ENCODE results near the gene MYO3B. TPM values are rescaled to one million over a fixed set of nuclear protein-coding genes. Genes with fewer than 3 reads are reported as not detected.

The MYO3B gene
- total and polyA plus RNA-seq, 4 experiments from 2014 or later, result not detected

- peaks cover 5% of the 10 kb centered on the region in 2 donors for H3K27me3 Mint-ChIP-seq
- CTCF ChIA-PET (ENCODE audit: partially characterized antibody), result no interaction called here
- H3K9me3 Mint-ChIP-seq, result no peaks in the 10 kb centered on the region
- H3K4me1 Mint-ChIP-seq, result peaks cover 0 to 4% (median 0%) of the 10 kb centered on the region in 4 donors
- no peaks in the 10 kb centered on the region for H3K36me3 ChIP-seq (ENCODE audit: insufficient read depth, low read length)
- H3K27ac ChIP-seq (ENCODE audit: low read depth, low read length), result no peak overlapping the region
- H3K27ac Mint-ChIP-seq, result no peak overlapping the region
- intact Hi-C loops (cut with micrococcal nuclease), result no loop called here
- H3K4me1 ChIP-seq (ENCODE audit: insufficient read depth, low read length), result no peaks in the 10 kb centered on the region
- H3K4me3 ChIP-seq (ENCODE audit: low read length in 2 of 2), result no peak overlapping the region
- no peak overlapping the region for H3K4me3 Mint-ChIP-seq
- H3K27me3 ChIP-seq (ENCODE audit: insufficient read depth, low read length), result no peaks in the 10 kb centered on the region
- POLR2A ChIA-PET (ENCODE audit: partially characterized antibody), result no interaction called here
- no peaks in the 10 kb centered on the region for H3K9me3 ChIP-seq (ENCODE audit: control insufficient read depth in 1 of 2, low read length in 2 of 2)
- no peaks in the 10 kb centered on the region for H3K36me3 Mint-ChIP-seq
- no peak for DNase-seq
These were observed 41.0 kb downstream of the MYO3B start for GRCh38 chr2:170218931-170219330.

GRCh38 chr2:170221317-170222288 is 43.7 kb downstream of the MYO3B start:
- DNase-seq, result no peak
- Mint-ChIP-seq H3K36me3 (no peaks in the 10 kb centered on the region), H3K9me3 (no peaks in the 10 kb centered on the region), H3K27me3 (peaks cover 5 to 11% of the 10 kb centered on the region in 2 donors), H3K4me1 (peaks cover 0 to 4% (median 0%) of the 10 kb centered on the region in 4 donors), H3K27ac (no peak overlapping the region), H3K4me3 (no peak overlapping the region)
- Histone ChIP-seq H3K4me1 (ENCODE audit: insufficient read depth, low read length) (no peaks in the 10 kb centered on the region), H3K27ac (ENCODE audit: low read depth, low read length) (no peak overlapping the region), H3K36me3 (ENCODE audit: insufficient read depth, low read length) (no peaks in the 10 kb centered on the region), H3K4me3 (ENCODE audit: low read length in 2 of 2) (no peak overlapping the region), H3K9me3 (ENCODE audit: control insufficient read depth in 1 of 2, low read length in 2 of 2) (no peaks in the 10 kb centered on the region), H3K27me3 (ENCODE audit: insufficient read depth, low read length) (no peaks in the 10 kb centered on the region)
- intact Hi-C loops (cut with micrococcal nuclease), result no loop called here
- POLR2A ChIA-PET (ENCODE audit: partially characterized antibody), result no interaction called here
- CTCF ChIA-PET (ENCODE audit: partially characterized antibody), result no interaction called here

GRCh38 chr2:170222298-170222697 is 44.4 kb downstream of the MYO3B start:
- Mint-ChIP-seq H3K9me3 (no peaks in the 10 kb centered on the region), H3K36me3 (no peaks in the 10 kb centered on the region), H3K27ac (no peak overlapping the region), H3K4me3 (no peak overlapping the region), H3K27me3 (peaks cover 5 to 11% of the 10 kb centered on the region in 2 donors), H3K4me1 (peaks cover 0 to 4% (median 0%) of the 10 kb centered on the region in 4 donors)
- no peaks in the 10 kb centered on the region for H3K27me3 ChIP-seq (ENCODE audit: insufficient read depth, low read length)
- POLR2A ChIA-PET (ENCODE audit: partially characterized antibody), result no interaction called here
- H3K36me3 ChIP-seq (ENCODE audit: insufficient read depth, low read length), result no peaks in the 10 kb centered on the region
- H3K4me3 ChIP-seq (ENCODE audit: low read length in 2 of 2), result no peak overlapping the region
- H3K27ac ChIP-seq (ENCODE audit: low read depth, low read length), result no peak overlapping the region
- no peaks in the 10 kb centered on the region for H3K4me1 ChIP-seq (ENCODE audit: insufficient read depth, low read length)
- CTCF ChIA-PET (ENCODE audit: partially characterized antibody), result no interaction called here
- no peaks in the 10 kb centered on the region for H3K9me3 ChIP-seq (ENCODE audit: control insufficient read depth in 1 of 2, low read length in 2 of 2)
- intact Hi-C loops (cut with micrococcal nuclease), result no loop called here
- DNase-seq, result no peak

GRCh38 chr2:170222842-170223241 is 44.9 kb downstream of the MYO3B start:
- POLR2A ChIA-PET (ENCODE audit: partially characterized antibody), result no interaction called here
- Mint-ChIP-seq H3K9me3 (no peaks in the 10 kb centered on the region), H3K36me3 (no peaks in the 10 kb centered on the region), H3K4me1 (peaks cover 0 to 4% (median 0%) of the 10 kb centered on the region in 4 donors), H3K4me3 (no peak overlapping the region), H3K27ac (no peak overlapping the region), H3K27me3 (peaks cover 5 to 11% of the 10 kb centered on the region in 2 donors)
- CTCF ChIA-PET (ENCODE audit: partially characterized antibody), result no interaction called here
- intact Hi-C loops (cut with micrococcal nuclease), result no loop called here
- no peaks in the 10 kb centered on the region for H3K9me3 ChIP-seq (ENCODE audit: control insufficient read depth in 1 of 2, low read length in 2 of 2)
- no peak overlapping the region for H3K27ac ChIP-seq (ENCODE audit: low read depth, low read length)
- DNase-seq, result no peak
- no peaks in the 10 kb centered on the region for H3K36me3 ChIP-seq (ENCODE audit: insufficient read depth, low read length)
- H3K4me3 ChIP-seq (ENCODE audit: low read length in 2 of 2), result no peak overlapping the region
- H3K27me3 ChIP-seq (ENCODE audit: insufficient read depth, low read length), result no peaks in the 10 kb centered on the region
- no peaks in the 10 kb centered on the region for H3K4me1 ChIP-seq (ENCODE audit: insufficient read depth, low read length)

- Histone ChIP-seq H3K4me3 (ENCODE audit: low read length in 2 of 2) (no peak overlapping the region), H3K9me3 (ENCODE audit: control insufficient read depth in 1 of 2, low read length in 2 of 2) (no peaks in the 10 kb centered on the region), H3K4me1 (ENCODE audit: insufficient read depth, low read length) (no peaks in the 10 kb centered on the region), H3K27ac (ENCODE audit: low read depth, low read length) (no peak overlapping the region), H3K36me3 (ENCODE audit: insufficient read depth, low read length) (no peaks in the 10 kb centered on the region), H3K27me3 (ENCODE audit: insufficient read depth, low read length) (no peaks in the 10 kb centered on the region)
- Mint-ChIP-seq H3K27me3 (peaks cover 2 to 11% of the 10 kb centered on the region in 2 donors), H3K4me1 (peaks cover 0 to 4% (median under 1%) of the 10 kb centered on the region in 4 donors), H3K4me3 (no peak overlapping the region), H3K9me3 (no peaks in the 10 kb centered on the region), H3K36me3 (no peaks in the 10 kb centered on the region), H3K27ac (no peak overlapping the region)
- no peak for DNase-seq
- intact Hi-C loops (cut with micrococcal nuclease), result no loop called here
- CTCF ChIA-PET (ENCODE audit: partially characterized antibody), result no interaction called here
- POLR2A ChIA-PET (ENCODE audit: partially characterized antibody), result no interaction called here
These were observed 46.8 kb downstream of the MYO3B start for GRCh38 chr2:170224692-170225294.

GRCh38 chr2:170226216-170226615 is 48.3 kb downstream of the MYO3B start:
- Mint-ChIP-seq H3K4me1 (peaks cover 0 to 4% (median under 1%) of the 10 kb centered on the region in 4 donors), H3K9me3 (no peaks in the 10 kb centered on the region), H3K27me3 (peaks cover 2 to 12% of the 10 kb centered on the region in 2 donors), H3K36me3 (no peaks in the 10 kb centered on the region), H3K4me3 (no peak overlapping the region), H3K27ac (no peak overlapping the region)
- no peak overlapping the region for H3K4me3 ChIP-seq (ENCODE audit: low read length in 2 of 2)
- POLR2A ChIA-PET (ENCODE audit: partially characterized antibody), result no interaction called here
- DNase-seq, result no peak
- intact Hi-C loops (cut with micrococcal nuclease), result no loop called here
- CTCF ChIA-PET (ENCODE audit: partially characterized antibody), result no interaction called here
- H3K36me3 ChIP-seq (ENCODE audit: insufficient read depth, low read length), result no peaks in the 10 kb centered on the region
- H3K9me3 ChIP-seq (ENCODE audit: control insufficient read depth in 1 of 2, low read length in 2 of 2), result no peaks in the 10 kb centered on the region
- H3K27ac ChIP-seq (ENCODE audit: low read depth, low read length), result no peak overlapping the region
- no peaks in the 10 kb centered on the region for H3K27me3 ChIP-seq (ENCODE audit: insufficient read depth, low read length)
- H3K4me1 ChIP-seq (ENCODE audit: insufficient read depth, low read length), result no peaks in the 10 kb centered on the region

GRCh38 chr2:170227507-170227947 is 49.6 kb downstream of the MYO3B start:
- POLR2A ChIA-PET (ENCODE audit: partially characterized antibody), result no interaction called here
- Histone ChIP-seq H3K9me3 (ENCODE audit: control insufficient read depth in 1 of 2, low read length in 2 of 2) (no peaks in the 10 kb centered on the region), H3K36me3 (ENCODE audit: insufficient read depth, low read length) (no peaks in the 10 kb centered on the region), H3K27me3 (ENCODE audit: insufficient read depth, low read length) (no peaks in the 10 kb centered on the region), H3K4me1 (ENCODE audit: insufficient read depth, low read length) (no peaks in the 10 kb centered on the region), H3K4me3 (ENCODE audit: low read length in 2 of 2) (no peak overlapping the region), H3K27ac (ENCODE audit: low read depth, low read length) (no peak overlapping the region)
- CTCF ChIA-PET (ENCODE audit: partially characterized antibody), result no interaction called here
- H3K4me1 Mint-ChIP-seq, result peaks cover 0 to 4% (median under 1%) of the 10 kb centered on the region in 4 donors
- no peaks in the 10 kb centered on the region for H3K9me3 Mint-ChIP-seq
- peaks cover 2 to 11% of the 10 kb centered on the region in 2 donors for H3K27me3 Mint-ChIP-seq
- H3K27ac Mint-ChIP-seq, result no peak overlapping the region
- DNase-seq, result no peak
- intact Hi-C loops (cut with micrococcal nuclease), result no loop called here
- H3K4me3 Mint-ChIP-seq, result no peak overlapping the region
- no peaks in the 10 kb centered on the region for H3K36me3 Mint-ChIP-seq

Data from CD4-positive, alpha-beta memory T cell (primary cell).